NCI-H524 (cell line): ENCODE data around the gene TEX55.
"Not testable (repeated sequence)": the region's sequence is repeated elsewhere in the genome, so short reads cannot be mapped to it uniquely, and the experiment has no call there.

Experiments used
- DNase-seq, 2 experiments: peaks; one replicate each; lab custom pipeline; 2025; lab: John Stamatoyannopoulos, UW

The TEX55 gene

GRCh38 chr3:119145500-119146167, at the start of gene TEX55:
TSS of gene TEX55 (plus strand) at chr3:119146165. CDS start at chr3:119146190, 25 bp downstream.
- peak; percentile 35 to 67 for DNase-seq

- no peak for DNase-seq
Measured at GRCh38 chr3:119098003-119098402, 48.0 kb upstream of the TEX55 start.

- DNase-seq = peak; percentile 11 to 66
Measured at GRCh38 chr3:119098619-119099222, 47.2 kb upstream of the TEX55 start.

GRCh38 chr3:119099785-119100184, 46.2 kb upstream of the TEX55 start:
- DNase-seq = no peak

- DNase-seq = no peak
Measured at GRCh38 chr3:119104031-119104430, 41.9 kb upstream of the TEX55 start.

GRCh38 chr3:119118330-119118729, 27.6 kb upstream of the TEX55 start:
- DNase-seq = not testable (repeated sequence)

- DNase-seq = no peak
Measured at GRCh38 chr3:119120480-119120879, 25.5 kb upstream of the TEX55 start.

GRCh38 chr3:119122350-119122749, 23.6 kb upstream of the TEX55 start:
- DNase-seq = no peak

GRCh38 chr3:119125342-119125741, 20.6 kb upstream of the TEX55 start:
- no peak for DNase-seq

GRCh38 chr3:119125742-119126504, 20.0 kb upstream of the TEX55 start:
- no peak for DNase-seq

GRCh38 chr3:119130291-119130690, 15.7 kb upstream of the TEX55 start:
- DNase-seq = not testable (repeated sequence)

- DNase-seq = not testable (repeated sequence)
Measured at GRCh38 chr3:119132291-119132690, 13.7 kb upstream of the TEX55 start.

GRCh38 chr3:119139360-119139759, 6.6 kb upstream of the TEX55 start:
- DNase-seq = not testable (repeated sequence)

GRCh38 chr3:119140466-119140865, 5.5 kb upstream of the TEX55 start:
- no peak for DNase-seq

GRCh38 chr3:119145128-119145499, 851 bp upstream of the TEX55 start:
- DNase-seq = no peak

GRCh38 chr3:119146578-119147375, 812 bp downstream of the TEX55 start:
- no peak for DNase-seq

GRCh38 chr3:119147494-119147893, 1.5 kb downstream of the TEX55 start:
- no peak for DNase-seq

GRCh38 chr3:119148493-119149180, 2.7 kb downstream of the TEX55 start:
- no peak for DNase-seq

GRCh38 chr3:119149484-119149883, 3.5 kb downstream of the TEX55 start:
- no peak for DNase-seq

GRCh38 chr3:119156868-119157267, 10.9 kb downstream of the TEX55 start:
- DNase-seq = no peak

GRCh38 chr3:119157971-119158370, 12.0 kb downstream of the TEX55 start:
- DNase-seq = no peak

GRCh38 chr3:119160361-119160760, 14.4 kb downstream of the TEX55 start:
- no peak for DNase-seq
